H1 (cell line): Measurements from ENCODE around the gene DCXR. TPM values are rescaled to one million over a fixed set of nuclear protein-coding genes. Genes with fewer than 3 reads are reported as not detected.

Experiments used
- CBX8 ChIP-seq: fragments of 300-800, 300-1000 bp; sonication (generic); IDR thresholded peaks from 2 replicates; pipeline ENCODE4 v1.7.1; 2016; ENCODE audit warnings: low read depth, low read length, borderline replicate concordance
- KDM5A ChIP-seq: fragments of 200-600 bp; IDR thresholded peaks from 2 replicates; pipeline ENCODE4 v1.7.1; 2012; ENCODE audit warnings: mild to moderate bottlenecking, low read length, inconsistent platforms, mixed read lengths
- NANOG ChIP-seq: IDR thresholded peaks from 2 replicates; pipeline ENCODE4 v1.6.1; 2011; ENCODE audit warnings: low read length, low read depth, mild to moderate bottlenecking, inconsistent platforms; ENCODE audit not compliant: insufficient read depth, poor library complexity, severe bottlenecking
- SIRT6 ChIP-seq: IDR thresholded peaks from one replicate; pipeline ENCODE4 v1.7.1; 2012; ENCODE audit warnings: low read length, inconsistent platforms
- SIX5 ChIP-seq: IDR thresholded peaks from 2 replicates; pipeline ENCODE4 v1.6.1; 2011; ENCODE audit warnings: mild to moderate bottlenecking, low read depth, low read length
- polyA plus RNA-seq, 7 experiments: library from polyadenylated mRNA; depleted of rRNA in 3 of 7; stranded (reverse) in 5 of 7; unstranded in 2 of 7; fragments of >200 nt in 5 of 7; fragments of 200-250 nt in 2 of 7; gene quantifications; 1 replicate in 5 of 7; 2 replicates in 1 of 7; 4 replicates in 1 of 7; pipeline versions ENCODE4 v1.2.1 to v1.2.3, GENCODE V29; 2011 to 2013; ENCODE audit warnings: missing spikeins in 2 of 7, mixed read lengths in 2 of 7
- total RNA-seq: library from RNA; stranded (reverse); fragmentation: NEBNext Ultra II Directional; extraction: Animal tissue kit (Norgen Biotek cat#: 25700); gene quantifications from 2 replicates; pipeline ENCODE4 v1.2.1, GENCODE V29; 2021
- TF ChIP-seq, protein P1 (sequence below): IDR thresholded peaks from 2 replicates; pipeline ENCODE4 v1.6.1; 2012; ENCODE audit warnings: inconsistent platforms

Gene DCXR
- total and polyA plus RNA-seq, 2 of the 8 experiments (the other 6 are each of a cell fraction or from before 2014, with no cell fraction given) = 96.3 to 212 TPM

- TF ChIP-seq SIRT6 = no peak
- TF ChIP-seq NANOG = no peak
- TF ChIP-seq KDM5A = no peak
- no peak for TF ChIP-seq SIX5
- no peak for TF ChIP-seq CBX8
- TF ChIP-seq, protein P1, sequence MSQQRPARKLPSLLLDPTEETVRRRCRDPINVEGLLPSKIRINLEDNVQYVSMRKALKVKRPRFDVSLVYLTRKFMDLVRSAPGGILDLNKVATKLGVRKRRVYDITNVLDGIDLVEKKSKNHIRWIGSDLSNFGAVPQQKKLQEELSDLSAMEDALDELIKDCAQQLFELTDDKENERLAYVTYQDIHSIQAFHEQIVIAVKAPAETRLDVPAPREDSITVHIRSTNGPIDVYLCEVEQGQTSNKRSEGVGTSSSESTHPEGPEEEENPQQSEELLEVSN = no peak
These were observed 22.5 kb upstream of the DCXR start (continued) for GRCh38 chr17:82060001-82060380.
